HG02870 (cell line): ENCODE data around the gene MS4A6E.
A peak's percentile ranks its signal among the peaks of the same experiment; 100 is the strongest.
"Not testable (repeated sequence)": the region's sequence is repeated elsewhere in the genome, so short reads cannot be mapped to it uniquely, and the experiment has no call there.

ENCODE experiments used
- ATAC-seq: cut with Tn5 transposase; IDR thresholded peaks from one replicate; pipeline ENCODE4 v1.9.1; 2021; ENCODE audit warnings: mild to moderate bottlenecking, moderate library complexity; ENCODE audit not compliant: unreplicated experiment

The MS4A6E gene

GRCh38 chr11:60334005-60334620, 7.1 kb downstream of the MS4A6E start:
- ATAC-seq, result no peak

DNA sequence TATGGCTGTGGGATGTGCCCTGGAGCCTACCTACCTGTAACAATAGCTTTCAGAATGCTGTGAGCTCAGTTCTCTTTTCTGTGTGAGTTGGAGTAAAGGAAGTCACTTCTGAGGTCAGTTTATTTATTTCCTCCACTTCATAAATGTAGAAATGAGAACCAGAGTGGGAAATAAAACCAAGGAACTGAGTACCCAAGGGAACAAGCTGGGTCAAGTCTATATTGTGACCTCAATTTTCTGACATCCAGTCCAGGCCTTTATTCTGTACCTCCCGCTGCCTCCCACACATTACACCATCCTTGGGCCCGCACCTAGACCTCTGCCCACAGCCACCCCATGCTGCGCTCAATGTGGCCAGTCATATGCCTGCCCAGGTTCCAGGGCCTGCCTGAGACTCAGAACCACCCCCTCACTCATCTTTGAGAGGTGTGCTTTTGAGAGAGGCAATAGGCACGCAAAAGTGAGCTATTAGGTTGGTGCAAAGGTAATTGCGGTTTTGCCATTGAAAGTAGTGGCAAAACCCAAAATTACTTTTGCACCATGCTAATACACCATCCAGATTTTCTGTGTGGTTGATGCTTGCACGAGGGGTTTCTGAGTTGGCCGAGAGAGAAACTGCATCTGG, 9.8 kb downstream of the MS4A6E start:
- ATAC-seq, result peak; percentile 53

- no peak for ATAC-seq
Measured at GRCh38 chr11:60338053-60338452, 11.0 kb downstream of the MS4A6E start.

- no peak for ATAC-seq
Measured at GRCh38 chr11:60339356-60339755, 12.3 kb downstream of the MS4A6E start.

GRCh38 chr11:60343094-60343704, 16.1 kb downstream of the MS4A6E start:
- ATAC-seq, result no peak

DNA sequence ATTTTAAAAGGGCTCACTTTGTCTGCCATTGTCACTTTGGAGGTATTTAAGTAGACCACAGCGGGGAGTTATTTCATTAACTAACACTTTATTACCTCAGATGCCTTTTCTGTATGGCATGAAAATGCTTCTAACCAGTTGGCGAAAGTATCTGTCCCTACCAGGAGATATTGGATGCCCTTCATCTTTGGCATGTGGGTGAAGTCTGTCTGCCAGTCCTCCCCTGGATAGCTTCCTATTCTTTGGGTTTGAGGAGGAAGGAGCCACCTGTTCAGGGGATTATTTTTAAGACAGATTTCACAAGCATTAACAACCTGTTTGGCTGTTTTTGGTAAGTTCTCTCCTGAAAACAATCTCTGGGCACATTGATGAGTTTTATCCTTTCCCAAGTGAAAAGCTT, 17.1 kb downstream of the MS4A6E start:
- ATAC-seq, result no peak

GRCh38 chr11:60345489-60345888, 18.4 kb downstream of the MS4A6E start:
- ATAC-seq, result no peak

DNA sequence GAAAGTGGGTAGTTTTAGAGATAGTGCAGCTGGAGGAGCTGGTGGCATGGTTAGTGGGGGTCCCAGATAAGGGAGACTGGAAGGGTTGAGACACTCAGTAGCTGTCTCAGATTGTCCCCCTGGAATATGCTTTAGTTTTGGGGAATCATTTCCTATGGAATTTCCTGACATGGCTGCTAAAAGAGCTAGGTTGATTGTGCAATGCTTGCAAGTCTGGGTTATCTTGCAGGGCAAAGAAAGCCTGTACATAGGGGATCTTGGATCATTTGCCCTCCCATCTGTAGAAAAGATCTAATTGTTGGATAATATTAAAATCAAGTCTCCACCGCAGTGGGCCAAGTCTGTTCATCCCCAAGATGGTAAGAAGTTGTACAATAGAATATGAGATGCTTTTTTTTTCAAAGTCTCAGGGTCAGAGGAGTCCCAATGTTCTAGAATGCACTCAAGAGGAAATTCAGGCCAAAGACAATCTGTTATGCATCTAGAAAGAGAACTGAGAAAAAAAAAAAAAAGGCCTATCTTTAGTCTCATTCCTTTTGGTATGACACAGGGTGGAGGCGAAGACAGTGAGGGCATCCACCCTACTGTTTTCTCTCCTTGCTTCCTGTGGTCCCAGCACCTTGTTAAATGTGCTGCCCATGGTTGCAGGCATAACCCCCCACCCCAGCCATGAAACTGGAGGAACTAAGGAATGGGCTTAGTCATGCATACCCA, 20.2 kb downstream of the MS4A6E start:
- ATAC-seq, result peak; percentile 64

DNA sequence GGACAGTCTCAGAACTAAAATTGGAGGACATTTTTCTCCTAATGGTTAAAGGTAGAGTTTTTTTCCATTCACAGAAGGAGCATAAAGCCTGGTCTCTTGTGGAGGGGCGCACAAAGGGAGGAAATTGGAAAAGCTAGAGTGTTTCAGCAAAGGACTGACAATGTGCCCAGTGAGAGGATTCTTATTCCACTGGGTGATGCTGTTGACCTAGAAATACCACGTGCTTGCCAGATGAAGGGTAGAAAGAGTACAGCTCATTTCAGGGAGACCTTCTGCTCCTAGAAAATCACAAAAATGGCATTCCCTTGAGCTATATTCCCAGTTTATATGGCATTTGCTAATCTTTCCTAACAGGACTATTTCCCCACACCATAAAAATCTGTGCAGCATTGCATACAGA, 21.1 kb downstream of the MS4A6E start:
- ATAC-seq, result no peak

- no peak for ATAC-seq
Measured at GRCh38 chr11:60349990-60350389, 22.9 kb downstream of the MS4A6E start.

GRCh38 chr11:60357771-60358170, 30.7 kb downstream of the MS4A6E start:
- ATAC-seq, result no peak

- no peak for ATAC-seq
Measured at GRCh38 chr11:60360621-60361020, 33.6 kb downstream of the MS4A6E start.

- no peak for ATAC-seq
Measured at GRCh38 chr11:60362241-60362640, 35.2 kb downstream of the MS4A6E start.

DNA sequence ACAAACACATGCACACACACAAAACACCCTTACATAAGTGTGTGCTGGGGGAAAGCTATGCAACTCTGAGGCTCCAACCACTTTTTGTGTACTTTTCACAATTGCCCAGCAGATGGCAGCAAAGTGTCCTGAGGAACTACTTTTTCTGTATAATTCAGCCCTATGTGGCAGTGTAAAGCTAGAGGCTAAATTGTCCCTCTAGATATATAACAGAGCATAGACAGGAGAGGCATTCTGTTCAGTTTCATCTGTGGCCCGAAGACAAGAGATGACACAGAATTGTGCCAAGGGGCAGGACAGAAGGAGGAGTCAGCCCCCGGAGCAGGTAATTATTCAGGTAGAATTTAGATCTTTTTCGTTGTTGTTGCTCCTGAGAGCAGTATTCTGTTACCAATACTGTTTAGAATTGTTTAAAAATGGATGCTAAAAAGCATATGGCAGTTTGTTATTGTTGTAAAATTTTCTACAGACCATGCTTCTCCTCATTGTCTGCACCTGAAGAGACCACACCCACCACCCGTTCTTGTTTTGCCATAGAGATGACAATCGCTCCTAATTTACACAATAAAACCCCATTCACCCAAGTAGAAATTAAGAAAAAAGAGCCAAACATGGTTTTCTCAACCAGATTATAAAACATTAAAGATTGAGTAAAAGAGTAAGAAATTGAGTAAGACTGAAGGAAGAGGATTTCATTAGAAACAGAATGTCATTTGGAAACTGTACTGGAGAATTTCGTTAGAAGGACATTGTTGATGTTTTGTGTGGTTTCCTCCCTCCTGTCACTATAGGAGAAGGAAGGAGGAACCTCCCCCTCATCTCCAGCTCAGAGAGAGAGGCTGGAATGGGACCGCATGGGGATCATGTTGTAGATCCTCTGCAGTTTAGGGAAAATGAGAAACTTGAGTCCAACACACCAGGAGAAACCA, 36.8 kb downstream of the MS4A6E start:
- peak; percentile 46 for ATAC-seq

DNA sequence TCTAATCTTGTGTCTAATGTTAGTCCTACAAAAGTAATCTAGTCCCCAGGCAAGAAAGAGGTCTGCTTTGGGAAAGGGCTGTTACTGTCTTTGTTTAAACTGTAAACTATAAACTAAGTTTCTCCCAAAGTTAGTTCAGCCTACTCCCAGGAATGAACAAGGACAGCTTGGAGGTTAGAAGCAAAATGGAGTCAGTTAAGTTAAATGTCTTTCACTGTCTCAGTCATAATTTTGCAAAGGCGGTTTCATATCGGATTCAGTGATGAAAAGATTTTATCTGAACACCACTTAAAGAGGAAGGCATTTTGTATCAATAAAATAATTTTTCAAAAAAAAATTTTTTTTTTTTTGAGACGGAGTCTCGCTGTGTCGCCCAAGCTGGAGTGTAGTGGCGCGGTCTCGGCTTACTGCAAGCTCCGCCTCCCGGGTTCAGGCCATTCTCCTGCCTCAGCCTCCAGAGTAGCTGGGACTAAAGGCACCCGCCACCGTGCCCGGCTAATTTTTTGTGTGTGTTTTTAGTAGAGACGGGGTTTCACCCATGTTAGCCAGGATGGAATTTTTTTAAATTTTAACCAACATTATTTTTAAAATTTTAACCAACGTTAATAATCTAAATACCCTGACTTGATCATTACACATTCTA, 39.3 kb downstream of the MS4A6E start:
- ATAC-seq, result not testable (repeated sequence)

- peak; percentile 86 for ATAC-seq
Measured at GRCh38 chr11:60367009-60367408, 40.0 kb downstream of the MS4A6E start.

- no peak for ATAC-seq
Measured at GRCh38 chr11:60367896-60368295, 40.8 kb downstream of the MS4A6E start.

DNA sequence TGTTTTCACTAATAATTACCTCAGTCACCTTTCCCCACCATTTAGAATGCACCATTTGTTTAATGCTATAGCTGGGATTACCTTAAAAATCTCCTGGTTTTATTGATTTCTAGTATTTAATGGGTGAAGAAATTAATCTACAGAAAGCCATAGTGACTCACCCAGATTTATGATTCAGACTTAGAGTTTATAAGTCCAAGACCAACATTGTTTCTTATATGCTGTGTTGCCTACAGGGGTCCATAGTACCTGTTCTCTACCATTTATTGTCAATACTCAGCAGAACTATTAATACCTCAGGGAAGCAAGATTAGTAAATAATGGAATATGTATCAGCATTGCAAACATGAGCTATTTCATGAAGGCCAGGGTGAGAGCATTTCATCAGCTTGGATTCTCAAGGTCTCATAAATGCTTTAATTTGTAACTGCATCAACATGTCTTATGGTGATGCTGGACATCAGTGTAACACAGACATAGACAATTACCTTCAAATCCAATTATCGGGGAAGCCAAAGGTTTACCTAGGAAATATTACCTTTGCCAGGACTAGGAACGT, 43.3 kb downstream of the MS4A6E start:
- no peak for ATAC-seq

GRCh38 chr11:60370811-60371298, 43.8 kb downstream of the MS4A6E start:
- no peak for ATAC-seq

- ATAC-seq, result no peak
Measured at GRCh38 chr11:60371386-60371785, 44.3 kb downstream of the MS4A6E start.
